RWPE2 (cell line): ENCODE measurements around the gene MMD.
A peak's percentile ranks its signal among the peaks of the same experiment; 100 is the strongest.

Experiments used
- ATAC-seq: fragments of 200-7000 bp; cut with Tn5 transposase; 3 replicates; pipeline ENCODE4 v1.9.1; 2021; ENCODE audit warnings: low read depth
- DNase-seq: peaks from one replicate; pipeline ENCODE4 v3.0.0-alpha.2; 2020; ENCODE audit warnings: low spot score
- H3K27ac ChIP-seq: fragments of 450-650 bp; 2 replicates; pipeline ENCODE4 v1.5.1; 2017; ENCODE audit warnings: mild to moderate bottlenecking; ENCODE audit not compliant: poor library complexity, severe bottlenecking
- H3K27me3 ChIP-seq: fragments of 250-450 bp; sonication (Bioruptor Pico); 2 replicates; pipeline ENCODE4 v1.5.1; 2021; ENCODE audit warnings: mild to moderate bottlenecking, moderate library complexity; ENCODE audit not compliant: insufficient read depth, poor library complexity, severe bottlenecking
- H3K36me3 ChIP-seq: fragments of 250-450 bp; sonication (Bioruptor Pico); 2 replicates; pipeline ENCODE4 v1.5.1; 2020; ENCODE audit warnings: low read depth, mild to moderate bottlenecking, moderate library complexity
- H3K4me1 ChIP-seq: fragments of 250-450 bp; sonication (Bioruptor Pico); 2 replicates; pipeline ENCODE4 v1.5.1; 2021; ENCODE audit warnings: mild to moderate bottlenecking, moderate library complexity; ENCODE audit not compliant: insufficient read depth, poor library complexity, severe bottlenecking
- H3K4me3 ChIP-seq: fragments of 250-450 bp; sonication (Bioruptor Pico); 2 replicates; pipeline ENCODE4 v1.5.1; 2021; ENCODE audit warnings: mild to moderate bottlenecking, moderate library complexity; ENCODE audit not compliant: severe bottlenecking
- H3K9me3 ChIP-seq: fragments of 250-450 bp; sonication (Bioruptor Pico); 2 replicates; pipeline ENCODE4 v1.5.1; 2021; ENCODE audit warnings: mild to moderate bottlenecking, moderate library complexity; ENCODE audit not compliant: severe bottlenecking
- CTCF ChIP-seq: fragments of 450-650 bp; IDR thresholded peaks from one replicate; pipeline ENCODE4 v1.5.1; 2017; ENCODE audit warnings: mild to moderate bottlenecking, moderate library complexity; ENCODE audit not compliant: poor library complexity, severe bottlenecking

Gene MMD

GRCh38 chr17:55420776-55421178 lies 858 bp downstream of the MMD start:
- Histone ChIP-seq H3K27ac (peak overlapping the region; percentile 50), H3K27me3 (no peaks in the 10 kb centered on the region), H3K36me3 (no peaks in the 10 kb centered on the region), H3K4me1 (peaks cover 9% of the 10 kb centered on the region), H3K9me3 (no peaks in the 10 kb centered on the region), H3K4me3 (peak overlapping the region; percentile 87)
- peak; percentile 30; the same call in 2 of the 3 replicates for ATAC-seq
- peak; percentile 69 for DNase-seq
- TF ChIP-seq CTCF = no peak

GRCh38 chr17:55420067-55420775 lies 1.4 kb downstream of the MMD start:
- TF ChIP-seq CTCF = no peak
- no peaks in the 10 kb centered on the region for H3K36me3 ChIP-seq
- H3K27me3 ChIP-seq = no peaks in the 10 kb centered on the region
- no peaks in the 10 kb centered on the region for H3K9me3 ChIP-seq
- peak overlapping the region; percentile 87 for H3K4me3 ChIP-seq
- peaks cover 9% of the 10 kb centered on the region for H3K4me1 ChIP-seq
- H3K27ac ChIP-seq = peak overlapping the region; percentile 50
- DNase-seq (no peak), ATAC-seq (no peak)

- TF ChIP-seq CTCF = no peak
- ATAC-seq = no peak
- Histone ChIP-seq H3K4me3 (no peak overlapping the region), H3K27me3 (no peaks in the 10 kb centered on the region), H3K4me1 (peaks cover 9% of the 10 kb centered on the region), H3K9me3 (no peaks in the 10 kb centered on the region), H3K36me3 (peaks cover 6% of the 10 kb centered on the region), H3K27ac (no peak overlapping the region)
- DNase-seq = no peak
Observed at GRCh38 chr17:55418369-55419268, 3.0 kb downstream of the MMD start.

GRCh38 chr17:55417411-55418268 lies 4.0 kb downstream of the MMD start:
- DNase-seq (no peak), ATAC-seq (no peak)
- H3K27ac ChIP-seq = no peak overlapping the region
- H3K27me3 ChIP-seq = no peaks in the 10 kb centered on the region
- no peaks in the 10 kb centered on the region for H3K9me3 ChIP-seq
- H3K4me1 ChIP-seq = peaks cover 9% of the 10 kb centered on the region
- H3K36me3 ChIP-seq = peaks cover 16% of the 10 kb centered on the region
- no peak overlapping the region for H3K4me3 ChIP-seq
- no peak for TF ChIP-seq CTCF
